HG03045 (cell line): ENCODE measurements around the gene CARTPT.

Source experiments
- ATAC-seq: cut with Tn5 transposase; IDR thresholded peaks from one replicate; pipeline ENCODE4 v1.9.1; 2021; ENCODE audit warnings: mild to moderate bottlenecking, moderate library complexity; ENCODE audit not compliant: unreplicated experiment

The CARTPT gene

GRCh38 chr5:71734141-71734540, 15.1 kb downstream of the CARTPT start:
- ATAC-seq = no peak

GRCh38 chr5:71737931-71738539, 19.0 kb downstream of the CARTPT start:
- ATAC-seq = no peak

- no peak for ATAC-seq
Observed at GRCh38 chr5:71738662-71739361, 19.7 kb downstream of the CARTPT start.

GRCh38 chr5:71740015-71740753, 21.1 kb downstream of the CARTPT start:
- ATAC-seq = peak; percentile 89

DNA sequence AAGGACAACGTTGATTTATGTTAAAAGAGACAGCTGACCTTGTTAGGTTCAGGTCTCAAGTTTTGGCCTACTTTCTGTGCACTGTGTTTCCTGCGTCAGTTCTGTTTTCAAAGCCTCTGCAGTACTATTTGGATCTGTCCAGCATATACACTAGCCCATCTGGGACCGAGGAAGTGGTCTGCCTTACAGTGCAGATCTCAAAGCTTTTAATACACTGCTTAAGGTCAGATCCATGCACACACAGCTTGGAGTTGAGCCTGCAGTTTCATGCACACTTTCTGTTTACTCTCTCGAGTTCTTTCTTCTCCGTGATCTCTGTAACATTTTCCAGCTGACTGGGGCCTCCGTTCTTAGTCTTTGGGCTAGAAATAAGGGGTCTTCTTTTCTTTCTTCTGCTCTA, 24.1 kb downstream of the CARTPT start:
- no peak for ATAC-seq

DNA sequence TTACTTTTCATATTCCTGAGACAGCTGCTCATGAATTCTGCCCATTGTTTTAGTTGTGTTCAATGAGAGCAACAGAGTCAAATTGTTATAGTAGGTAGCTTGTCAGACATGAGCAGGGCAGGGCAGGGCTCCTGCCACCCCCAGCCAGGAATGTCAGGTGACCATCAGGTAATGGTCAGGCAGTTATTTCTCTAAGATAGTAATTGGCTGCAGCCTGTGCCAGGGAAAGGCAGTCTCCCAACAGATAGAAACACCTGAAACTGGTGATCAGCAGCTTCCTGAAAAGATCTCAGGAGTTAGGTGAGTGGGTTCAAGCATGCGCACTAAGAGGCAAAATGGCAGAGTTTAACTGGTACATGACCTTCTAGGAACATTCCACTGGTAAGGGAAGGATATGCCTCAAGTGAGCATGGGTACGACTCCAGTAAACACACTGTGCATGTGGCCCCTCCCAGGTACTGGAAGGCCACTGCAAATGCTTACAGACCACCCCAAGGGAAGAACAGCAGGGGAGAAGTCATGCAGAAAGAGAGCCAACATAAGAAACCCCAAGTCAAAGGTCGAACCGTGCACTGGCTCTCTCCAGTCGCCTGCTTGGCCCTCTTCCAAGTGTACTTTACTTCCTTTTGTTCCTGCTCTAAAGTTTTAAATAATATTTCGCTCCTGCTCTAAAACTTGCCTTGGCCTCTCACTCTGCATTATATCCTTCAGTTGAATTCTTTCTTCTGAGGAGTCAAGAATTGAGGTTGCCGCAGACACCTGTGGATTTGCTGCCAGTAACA, 25.1 kb downstream of the CARTPT start:
- no peak for ATAC-seq

- ATAC-seq = no peak
Observed at GRCh38 chr5:71747182-71747581, 28.1 kb downstream of the CARTPT start.

- ATAC-seq = no peak
Observed at GRCh38 chr5:71748360-71748759, 29.3 kb downstream of the CARTPT start.

- ATAC-seq = no peak
Observed at GRCh38 chr5:71751422-71751821, 32.3 kb downstream of the CARTPT start.

DNA sequence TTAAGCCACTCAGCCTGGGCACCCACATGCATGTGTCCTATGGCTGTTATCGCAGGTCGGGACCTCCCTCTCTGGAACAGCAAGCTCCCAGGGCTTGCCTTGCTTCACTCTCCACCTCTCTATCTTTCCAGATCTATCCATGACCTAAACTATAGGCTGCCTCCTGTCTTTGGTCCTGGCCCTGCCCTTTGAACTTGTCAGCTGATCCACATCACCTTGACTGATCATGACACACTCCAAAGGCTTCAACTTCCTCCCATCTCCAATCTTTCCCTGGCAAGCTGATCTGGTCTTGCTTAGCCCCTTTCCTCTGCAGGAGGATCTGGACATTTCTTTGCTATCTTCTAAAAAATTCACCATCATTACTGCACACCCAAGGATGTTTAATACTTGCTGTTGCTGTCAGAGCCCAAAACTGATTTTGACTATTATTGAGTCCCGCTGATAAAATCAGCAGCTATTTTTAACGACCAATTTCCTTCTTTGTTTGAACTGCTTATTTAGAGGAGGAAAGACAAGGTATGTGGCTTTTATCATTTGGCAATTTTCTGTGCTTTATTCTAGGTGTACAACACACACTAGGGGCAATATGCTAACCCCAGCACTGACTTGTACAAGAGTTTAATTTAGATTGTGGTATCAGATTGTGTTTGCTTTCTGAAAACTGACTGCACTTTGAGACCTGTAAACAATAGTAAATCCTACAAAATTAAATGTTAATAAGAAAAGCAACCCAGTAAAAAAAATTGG, 33.5 kb downstream of the CARTPT start:
- ATAC-seq = no peak

DNA sequence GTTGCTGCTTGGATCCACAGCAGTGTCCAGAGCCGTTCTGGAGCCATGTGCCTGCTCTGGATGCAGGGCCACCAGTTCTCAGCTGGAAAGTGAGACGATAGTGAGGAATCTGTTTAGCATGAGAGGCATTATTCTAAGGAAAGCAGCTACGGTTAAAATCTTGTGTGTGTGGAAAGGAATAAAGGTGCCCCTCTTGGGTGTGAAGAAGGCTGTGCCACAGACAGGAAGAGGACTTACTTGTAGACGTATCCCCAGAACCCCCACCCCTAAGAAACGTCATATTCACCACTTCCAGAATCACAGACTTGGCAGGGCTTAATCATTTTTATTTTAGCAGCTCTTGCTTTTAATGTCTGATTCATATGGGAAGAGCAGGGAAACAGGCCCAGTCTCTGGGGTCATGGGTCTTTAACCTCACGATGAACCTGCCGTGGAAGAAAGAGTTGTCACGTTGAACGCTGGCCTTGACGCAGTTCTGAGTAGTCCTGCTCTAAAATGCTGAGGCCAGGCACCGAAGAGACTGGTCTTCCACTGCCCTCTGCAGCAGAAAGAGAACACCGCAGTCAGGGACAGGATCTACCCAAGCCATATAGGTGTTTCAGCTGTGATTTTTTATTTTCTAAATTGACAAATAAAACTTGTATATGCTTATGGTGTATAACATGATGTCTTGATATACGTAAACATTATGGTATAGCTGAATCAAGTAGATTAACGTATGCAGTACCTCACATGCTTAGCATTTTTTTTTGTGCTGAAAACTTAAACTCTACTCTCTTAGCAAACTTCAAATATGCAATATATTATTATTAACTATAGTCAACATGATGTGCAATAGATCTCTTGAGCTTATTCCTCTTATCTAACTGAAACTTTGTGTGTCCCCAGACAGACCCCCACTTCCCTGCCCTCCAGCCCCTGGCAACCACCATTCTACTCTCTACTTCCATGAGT, 38.8 kb downstream of the CARTPT start:
- ATAC-seq = peak; percentile 96

- no peak for ATAC-seq
Observed at GRCh38 chr5:71762826-71763225, 43.8 kb downstream of the CARTPT start.

DNA sequence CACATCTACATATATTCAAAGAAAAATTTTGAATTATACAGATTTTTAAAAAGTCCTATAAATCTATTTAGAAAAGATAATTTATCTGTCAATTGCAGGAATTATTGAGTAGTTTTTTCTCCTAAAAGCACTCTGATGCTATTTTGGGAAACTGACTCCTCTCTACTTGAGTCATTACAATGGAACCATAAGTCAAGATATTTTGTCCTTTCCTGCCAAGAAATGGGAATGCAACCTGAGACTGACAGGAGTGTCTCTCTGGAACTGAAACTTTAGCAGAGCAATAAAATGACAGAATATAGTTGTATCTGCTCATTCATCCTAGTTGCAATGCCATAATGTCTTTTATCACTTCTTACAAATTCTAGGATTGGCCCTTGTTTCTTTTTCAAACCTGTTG, 48.6 kb downstream of the CARTPT start:
- ATAC-seq = no peak

DNA sequence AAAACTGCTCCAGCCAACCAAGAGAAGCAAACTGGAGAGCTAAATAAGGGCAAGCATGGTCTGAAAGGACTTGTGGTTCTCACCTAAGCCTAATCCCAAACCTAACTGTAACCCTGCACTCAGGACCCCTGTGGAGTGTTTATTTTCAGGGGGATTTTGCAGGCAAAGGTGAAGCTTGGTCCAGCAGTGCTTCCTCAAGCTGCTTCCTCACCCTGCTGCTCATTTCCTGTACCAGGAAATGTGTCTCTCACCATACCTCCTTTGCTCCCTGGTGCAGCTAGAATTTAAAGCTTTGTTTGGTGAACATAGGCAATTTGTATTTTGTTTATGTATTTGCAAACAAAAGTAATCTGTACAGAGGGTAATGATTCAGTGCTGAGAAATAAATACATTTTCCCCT, 50.2 kb downstream of the CARTPT start:
- ATAC-seq = no peak

GRCh38 chr5:71770381-71770780, 51.3 kb downstream of the CARTPT start:
- ATAC-seq = no peak
